Stimulated activated naive CD8-positive, alpha-beta T cell treated with anti-CD3 and anti-CD28 coated beads, Interleukin-15, Interleukin-2, amounts not matched to agents 100 U/mL and 50 U/mL, for 24 hours (primary cell): ENCODE measurements around the gene ABHD4.
"Not testable (repeated sequence)": the region's sequence is repeated elsewhere in the genome, so short reads cannot be mapped to it uniquely, and the experiment has no call there.

ENCODE experiments used
- ATAC-seq: fragments of 150-1000 bp; cut with Tn5 transposase; one replicate; pipeline ENCODE4 v1.10.0; 2021
- DNase-seq: peaks from one replicate; pipeline ENCODE4 v3.0.0; 2021

The ABHD4 gene

DNA sequence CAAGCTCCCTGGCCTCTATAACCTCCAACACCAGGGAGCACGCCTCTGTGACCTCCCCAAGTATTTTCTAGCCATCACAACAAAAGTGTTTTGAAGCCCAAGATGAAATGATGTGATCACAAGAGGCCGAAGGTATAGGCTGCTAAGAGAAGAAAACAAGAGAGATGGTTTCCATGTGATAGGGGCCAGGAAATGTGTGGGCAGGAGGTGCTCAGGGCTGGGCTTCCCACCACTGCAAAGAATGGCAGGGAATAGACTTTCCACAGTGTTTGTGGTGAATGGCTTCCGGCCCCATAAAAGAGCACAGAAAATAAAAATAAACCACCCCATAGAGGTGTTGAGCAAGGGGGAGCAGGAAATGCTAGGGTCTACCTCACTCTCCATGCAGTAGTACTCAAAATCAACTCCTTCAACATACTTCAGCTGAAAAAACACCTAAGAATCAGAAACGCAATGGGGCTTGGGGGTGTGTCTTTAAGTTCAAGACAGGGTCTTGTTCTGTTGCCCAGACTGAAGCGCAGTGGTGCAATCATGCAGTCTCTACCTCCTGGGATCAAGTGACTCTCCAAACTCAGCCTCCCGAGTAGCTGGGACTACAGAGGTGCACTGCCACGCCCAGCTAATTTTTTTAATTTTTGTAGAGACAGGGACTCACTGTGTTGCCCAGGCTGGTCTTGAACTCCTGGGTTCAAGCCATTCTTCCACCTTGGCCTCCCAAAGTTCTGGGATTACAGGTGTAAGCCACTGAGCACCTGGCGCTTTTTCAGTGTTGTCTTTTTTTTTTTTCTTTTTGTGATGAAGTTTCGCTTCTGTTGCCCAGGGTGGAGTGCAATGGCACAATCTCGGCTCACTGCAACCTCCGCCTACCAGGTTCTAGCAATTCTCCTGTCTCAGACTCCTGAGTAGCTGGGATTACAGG lies 36.2 kb upstream of the ABHD4 start:
- peak; percentile 55 for ATAC-seq
- DNase-seq: peak; percentile 76

DNA sequence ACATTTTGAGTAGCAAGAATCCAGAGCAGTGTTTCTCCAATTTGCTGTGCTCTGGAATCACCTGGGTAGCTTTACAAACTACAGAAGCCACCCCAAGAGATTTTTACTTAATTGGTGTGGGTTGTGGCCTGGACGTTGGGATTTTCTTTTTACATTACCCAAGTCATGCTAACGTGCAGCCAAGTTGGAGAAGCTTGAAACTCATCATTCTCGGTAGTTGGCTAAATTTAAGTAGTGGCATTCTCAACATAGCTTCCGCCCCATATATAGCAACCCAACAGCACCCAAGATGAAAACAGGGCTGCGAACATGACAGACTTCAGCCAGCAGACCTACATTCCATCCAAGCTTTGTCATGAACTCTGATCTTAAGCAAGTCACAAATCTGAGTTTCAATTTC lies 34.1 kb upstream of the ABHD4 start:
- ATAC-seq (no peak), DNase-seq (no peak)

DNA sequence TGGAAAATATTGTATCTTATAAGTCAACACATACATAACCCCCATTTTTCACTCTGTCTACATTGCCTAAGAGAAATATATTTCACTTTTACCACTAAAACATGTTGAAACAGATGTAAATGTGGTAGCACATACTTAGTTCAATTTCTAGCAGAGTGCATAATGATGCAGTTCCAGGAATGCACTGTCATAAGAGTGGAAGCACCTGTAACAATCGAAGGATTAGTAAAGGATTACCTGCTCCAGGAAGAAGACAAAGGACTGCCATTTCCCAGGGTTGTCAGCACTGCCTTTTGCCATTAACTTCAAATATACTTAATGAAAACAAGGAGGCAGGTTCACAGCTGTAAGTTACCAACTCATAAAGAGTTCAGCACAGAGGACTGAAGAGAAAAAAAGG lies 33.6 kb upstream of the ABHD4 start:
- DNase-seq: no peak
- no peak for ATAC-seq

DNA sequence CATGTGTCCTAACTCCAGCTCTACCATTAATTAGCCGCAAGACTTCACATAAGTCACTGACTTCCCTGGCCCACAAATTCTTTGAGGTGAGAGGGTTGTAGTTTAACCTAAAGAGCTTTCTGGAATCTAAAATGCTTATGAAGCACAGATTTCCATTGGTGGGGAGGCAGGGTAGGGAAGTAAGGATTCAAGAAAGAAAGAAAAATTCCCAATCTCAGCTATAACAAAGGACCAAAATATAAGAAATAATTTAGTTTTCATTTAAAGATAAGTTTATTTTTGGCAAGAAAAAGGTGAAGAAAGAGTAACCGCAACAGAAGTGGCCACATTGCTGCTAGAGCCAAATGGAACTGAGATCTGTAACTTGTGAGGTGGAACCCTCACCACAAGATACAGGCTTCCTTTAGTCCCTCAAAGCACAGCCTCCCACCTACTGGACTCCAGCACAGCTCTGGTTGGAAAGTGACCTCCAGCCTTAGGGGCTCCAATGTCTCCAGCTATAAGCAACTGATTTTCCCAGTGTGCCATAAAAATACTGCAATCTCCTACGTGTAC lies 32.6 kb upstream of the ABHD4 start:
- DNase-seq (peak; percentile 28), ATAC-seq (no peak)

DNA sequence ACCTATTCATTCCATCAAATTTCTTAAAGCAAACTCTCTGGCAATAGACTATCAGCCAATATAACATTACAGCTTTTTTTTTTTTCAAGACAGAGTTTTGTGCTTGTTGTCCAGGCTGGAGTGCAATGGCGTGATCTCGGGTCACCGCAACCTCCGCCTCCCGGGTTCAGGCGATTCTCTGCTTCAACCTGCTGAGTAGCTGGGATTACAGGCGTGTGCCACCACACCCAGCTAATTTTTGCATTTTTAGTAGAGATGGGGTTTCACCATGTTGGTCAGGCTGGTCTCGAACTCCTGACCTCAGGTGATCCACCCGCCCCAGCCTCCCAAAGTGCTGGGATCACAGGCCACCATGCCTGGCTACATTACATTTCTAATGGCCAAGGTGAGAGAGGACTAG lies 31.8 kb upstream of the ABHD4 start:
- DNase-seq: peak; percentile 29
- ATAC-seq: not testable (repeated sequence)

DNA sequence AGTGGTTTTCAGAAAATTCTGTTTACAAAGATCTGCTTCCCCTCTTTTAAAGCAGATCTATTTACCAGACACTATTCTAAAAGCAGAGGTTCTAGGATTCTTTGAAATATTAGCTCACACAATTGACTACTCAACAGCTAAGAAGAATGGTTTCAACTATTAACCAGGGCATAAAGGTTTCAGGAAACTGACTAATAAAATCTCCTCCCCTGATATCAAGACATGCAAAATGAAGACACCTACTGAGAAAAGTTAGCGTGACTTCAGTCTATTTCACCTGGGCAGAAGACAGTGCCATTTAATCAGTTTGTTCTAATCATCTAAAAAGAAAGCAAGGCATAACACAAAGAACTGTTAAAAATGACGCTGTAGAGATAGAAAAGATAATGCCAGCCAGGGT lies 31.3 kb upstream of the ABHD4 start:
- no peak for DNase-seq
- peak; percentile 12 for ATAC-seq

DNA sequence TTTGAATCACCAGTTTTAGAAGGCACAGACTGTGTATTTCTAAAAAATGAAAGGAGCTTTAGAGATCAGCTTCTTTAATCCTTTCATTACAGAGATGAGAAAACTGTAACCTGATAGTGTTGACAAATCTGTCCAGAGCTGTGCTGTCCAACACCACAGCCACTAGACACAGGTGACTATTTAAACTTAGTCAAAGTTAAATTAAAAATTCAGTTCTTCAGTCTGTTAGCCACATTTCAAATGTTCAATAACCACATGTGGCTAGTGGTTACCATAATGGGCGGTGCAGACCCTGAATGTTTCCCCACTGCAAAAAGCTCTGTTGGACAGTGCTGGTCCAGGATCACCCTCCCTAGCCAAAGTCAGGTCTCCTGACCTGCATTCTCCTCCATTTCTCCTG lies 30.7 kb upstream of the ABHD4 start:
- ATAC-seq (no peak), DNase-seq (peak; percentile 42)

DNA sequence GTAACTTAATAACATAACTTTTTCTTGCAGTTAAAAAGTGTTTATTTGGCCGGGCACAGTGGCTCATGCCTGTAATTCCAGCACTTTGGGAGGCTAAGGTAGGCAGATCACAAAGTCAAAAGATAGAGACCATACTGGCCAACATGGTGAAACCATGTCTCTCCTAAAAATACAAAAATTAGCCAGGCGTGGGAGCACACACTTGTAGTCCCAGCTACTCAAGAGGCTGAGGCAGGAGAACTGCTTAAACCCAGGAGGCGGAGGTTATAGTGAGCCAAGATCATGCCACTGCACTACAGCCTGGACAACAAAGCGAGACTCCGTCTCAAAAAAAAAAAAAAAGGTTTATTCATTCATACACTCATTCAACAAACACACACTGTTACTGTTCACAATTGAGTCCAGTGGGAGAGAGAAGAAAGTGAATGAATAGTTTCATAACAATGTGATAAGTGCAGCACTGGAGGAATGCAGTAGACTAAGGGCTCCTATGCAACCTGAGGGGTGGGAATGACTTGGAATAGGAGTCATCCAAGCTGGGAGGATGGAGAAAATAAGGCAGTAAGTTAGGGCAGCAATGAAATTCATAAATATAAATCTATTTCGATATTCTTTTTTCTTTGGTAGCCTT lies 28.9 kb upstream of the ABHD4 start:
- ATAC-seq (no peak), DNase-seq (no peak)

DNA sequence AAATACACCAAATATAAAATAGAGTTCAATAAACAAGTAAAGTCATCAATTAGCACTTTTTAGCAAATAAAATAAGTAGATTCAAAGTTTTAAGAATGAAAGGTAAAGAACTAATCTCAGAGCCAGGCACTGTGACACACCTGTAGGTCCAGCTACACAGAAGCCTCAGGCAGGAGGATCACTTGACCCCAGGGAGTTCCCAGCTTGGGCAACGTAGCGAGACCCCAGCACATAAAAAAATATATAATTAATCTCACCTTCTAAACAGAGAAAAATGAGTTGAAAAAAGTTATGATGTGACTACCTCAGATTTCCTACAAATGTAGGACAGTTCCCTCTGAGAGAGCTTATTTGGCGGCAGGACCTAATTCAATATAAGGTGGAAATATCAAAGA lies 28.4 kb upstream of the ABHD4 start:
- ATAC-seq (no peak), DNase-seq (no peak)

DNA sequence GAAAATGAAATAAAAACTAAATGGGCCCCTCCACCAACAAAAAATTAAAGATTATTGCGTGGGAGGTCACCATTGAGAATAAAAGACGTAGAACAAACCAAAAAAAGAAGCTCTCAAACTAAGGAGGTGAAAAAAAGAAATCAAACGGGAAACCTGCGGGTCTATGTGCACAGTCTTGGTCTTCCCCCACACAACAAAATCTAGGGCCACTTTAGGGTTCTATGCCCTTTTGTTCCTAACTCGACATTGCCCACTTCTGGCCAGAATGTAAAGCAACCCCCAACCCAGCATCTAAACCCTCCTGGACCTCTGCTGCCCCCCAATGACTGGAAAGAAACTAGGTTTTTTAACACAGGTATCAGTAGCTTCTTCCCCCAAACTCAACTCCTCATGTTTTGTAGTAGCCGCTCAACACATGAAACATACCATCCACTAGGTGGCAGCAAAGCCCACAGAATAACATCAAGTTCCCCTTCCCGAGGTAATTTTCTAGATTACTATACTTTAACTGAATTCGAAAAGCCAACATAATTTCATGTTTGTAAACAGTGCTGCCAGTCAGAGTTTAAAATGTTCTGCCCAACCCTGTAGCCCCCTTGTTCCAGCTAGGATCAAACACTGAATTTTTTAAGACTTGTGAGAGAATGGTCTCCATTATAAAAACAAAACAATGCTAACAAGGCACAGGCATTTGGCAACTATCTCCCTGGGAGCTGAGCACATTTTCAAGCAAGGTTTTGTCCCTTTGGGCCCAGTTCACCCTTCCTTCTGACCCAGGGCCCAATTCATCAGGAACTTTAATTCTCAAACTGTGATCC lies 27.8 kb upstream of the ABHD4 start:
- peak; percentile 85 for ATAC-seq
- DNase-seq: peak; percentile 78

DNA sequence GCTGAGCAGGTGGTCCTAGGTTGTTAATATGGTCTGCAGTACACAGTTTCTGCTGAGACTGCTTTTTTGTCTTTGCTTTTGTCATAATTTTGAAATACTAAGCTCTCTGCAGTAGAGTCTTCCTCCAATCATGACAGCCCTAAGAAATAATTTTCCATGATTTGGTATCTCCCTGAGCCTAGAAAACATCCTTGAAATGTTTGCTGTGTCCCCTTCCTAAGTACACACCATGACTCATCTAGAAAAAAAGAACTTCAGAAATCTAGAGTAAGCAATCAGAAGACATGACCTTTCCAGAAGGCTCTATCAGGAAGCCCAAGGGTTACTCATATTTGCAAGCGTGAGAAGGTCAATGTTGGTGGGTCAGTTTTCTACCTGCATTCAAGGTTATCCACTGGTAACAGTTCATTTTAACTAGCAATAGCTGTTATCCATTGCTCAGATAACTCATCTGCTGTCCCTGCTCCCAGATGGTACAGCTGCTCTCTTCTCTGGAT lies 25.5 kb upstream of the ABHD4 start:
- no peak for ATAC-seq

DNA sequence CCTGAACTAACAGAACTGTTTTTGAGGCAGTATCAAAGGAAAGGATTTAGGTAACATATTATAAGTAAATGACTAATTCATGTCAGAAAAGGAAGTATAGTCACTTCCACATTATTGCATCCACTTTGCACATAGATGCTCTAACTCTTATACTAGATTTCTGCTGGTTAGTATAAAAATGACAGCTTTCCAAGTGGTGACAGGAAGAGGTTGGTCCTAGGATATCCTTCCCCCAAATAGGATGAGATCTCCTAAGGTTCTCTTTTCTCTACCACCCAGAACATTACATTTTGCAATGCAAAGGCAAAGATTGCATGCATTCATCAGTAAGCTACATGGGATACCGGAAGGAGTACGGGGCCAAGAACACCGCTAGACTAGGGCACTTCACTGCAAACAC lies 24.3 kb upstream of the ABHD4 start:
- ATAC-seq: no peak
- no peak for DNase-seq

More for the DNA sequence above, 25.5 kb upstream of the ABHD4 start:
- DNase-seq: no peak

DNA sequence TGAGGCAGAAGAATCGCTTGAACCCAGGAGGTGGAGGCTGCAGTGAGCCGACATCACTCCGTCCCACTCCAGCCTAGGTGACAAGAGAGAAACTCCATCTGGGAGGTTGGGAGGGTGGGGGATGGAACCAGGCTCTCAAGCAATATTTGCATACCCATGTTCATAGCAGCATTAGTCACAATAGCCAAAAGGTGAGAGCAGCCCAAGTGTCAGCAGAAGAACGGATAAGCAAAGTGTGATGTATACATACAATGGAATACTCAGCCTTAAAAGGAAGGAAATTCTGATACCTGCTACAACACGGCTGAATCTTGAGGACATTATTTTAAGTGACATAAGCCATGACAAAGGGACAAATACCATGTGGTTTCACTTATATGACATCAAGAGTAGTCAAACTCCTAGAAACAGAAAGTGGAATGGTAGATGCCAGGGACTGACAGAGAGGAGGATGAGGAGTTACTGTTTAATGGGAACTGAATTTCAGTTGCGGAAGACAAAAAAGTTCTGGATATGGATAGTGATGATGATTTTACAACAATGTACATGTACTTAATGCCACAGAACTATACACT lies 20.7 kb upstream of the ABHD4 start:
- DNase-seq: no peak
- peak; percentile 78 for ATAC-seq

DNA sequence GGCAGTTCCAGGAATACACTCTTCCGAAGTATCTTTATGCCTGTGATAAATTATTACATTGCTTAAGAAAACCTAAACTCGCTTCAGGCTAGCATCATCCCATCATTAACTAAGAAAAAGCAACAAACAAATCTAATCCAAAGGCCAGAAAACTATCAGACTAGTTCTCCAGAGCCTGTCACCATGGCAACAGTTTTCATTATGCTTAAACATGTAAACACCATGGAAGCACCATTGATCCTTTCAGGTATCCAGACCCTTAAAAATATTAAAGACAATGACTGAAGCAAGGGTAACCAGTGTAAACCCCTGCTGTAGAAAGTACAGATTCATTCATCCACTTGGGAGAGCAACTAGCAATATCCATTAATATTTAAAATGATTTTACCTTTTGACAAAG lies 18.9 kb upstream of the ABHD4 start:
- ATAC-seq (no peak), DNase-seq (no peak)

DNA sequence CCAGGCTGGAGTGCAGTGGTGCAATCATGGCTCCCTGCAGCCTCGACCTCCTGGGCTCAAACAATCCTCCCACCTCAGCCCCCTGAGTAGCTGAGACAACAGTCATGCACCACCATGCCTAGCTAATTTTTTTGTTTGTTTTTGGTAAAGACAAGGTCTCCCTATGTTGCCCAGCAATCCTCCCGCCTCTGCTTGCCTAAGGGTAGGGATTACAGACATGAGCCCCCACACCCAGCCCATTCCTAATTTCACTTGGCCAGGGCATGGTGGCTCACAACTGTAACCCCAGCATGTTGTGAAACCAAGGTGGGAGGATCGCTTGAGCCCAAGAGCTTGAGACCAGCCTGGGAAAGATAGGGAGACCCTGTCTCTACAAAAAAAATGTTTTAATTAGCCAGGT lies 18.2 kb upstream of the ABHD4 start:
- DNase-seq (no peak), ATAC-seq (no peak)

DNA sequence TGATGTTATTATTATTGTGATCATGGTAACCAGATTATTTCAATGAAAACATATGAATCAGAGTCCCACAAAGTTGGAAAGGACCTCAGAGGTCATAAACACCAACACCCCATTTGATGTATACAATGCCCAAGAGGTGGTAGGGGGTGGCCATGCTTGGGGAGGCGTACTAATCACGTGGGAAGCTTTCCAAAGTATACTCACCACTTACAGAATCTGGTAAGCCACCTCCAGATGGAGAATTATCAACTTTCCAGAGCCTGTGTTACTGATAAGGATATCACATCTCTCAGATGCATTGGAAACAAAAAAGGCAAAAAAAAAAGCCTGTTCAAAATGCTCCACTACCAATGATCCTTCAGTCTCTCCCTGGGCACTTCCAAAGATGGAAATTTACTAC lies 17.5 kb upstream of the ABHD4 start:
- DNase-seq: no peak
- ATAC-seq: no peak

DNA sequence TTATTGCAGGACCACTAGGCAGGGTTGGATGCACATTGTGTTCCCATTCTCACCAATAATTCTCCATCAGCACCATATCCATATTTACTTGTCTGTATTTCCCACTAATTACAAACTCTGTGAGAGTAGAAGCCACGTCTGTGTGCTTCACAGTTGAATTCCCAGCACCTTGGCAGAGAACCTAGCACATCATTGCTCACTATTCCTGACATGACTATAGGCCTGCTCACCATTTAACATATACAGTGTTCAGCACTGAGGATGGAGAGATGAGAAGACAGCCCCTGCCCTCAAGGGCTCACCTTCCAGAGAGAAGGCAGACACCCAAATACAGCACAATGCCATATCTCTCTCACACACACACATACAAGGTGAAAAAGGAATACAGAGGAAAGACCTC lies 14.1 kb upstream of the ABHD4 start:
- DNase-seq (no peak), ATAC-seq (peak; percentile 45)

DNA sequence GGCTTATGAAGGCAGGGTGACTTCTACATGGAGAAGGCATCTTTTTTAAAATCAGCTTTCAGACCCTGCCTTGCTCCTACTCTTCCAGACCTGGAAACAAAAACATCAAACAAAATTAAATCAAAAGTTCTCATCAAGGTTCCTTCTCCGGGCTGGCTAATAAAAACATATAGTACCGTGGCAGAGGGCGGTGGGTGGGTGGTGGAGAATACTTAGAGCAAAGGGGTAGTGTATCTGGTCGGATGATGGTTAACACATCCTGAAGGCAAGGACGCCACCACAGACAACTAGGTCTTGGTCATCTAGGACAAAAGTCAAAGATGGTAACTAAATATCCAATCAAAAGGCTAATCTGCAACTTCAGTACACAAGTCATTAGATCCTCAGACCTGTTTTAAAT lies 10.9 kb upstream of the ABHD4 start:
- DNase-seq (no peak), ATAC-seq (no peak)

DNA sequence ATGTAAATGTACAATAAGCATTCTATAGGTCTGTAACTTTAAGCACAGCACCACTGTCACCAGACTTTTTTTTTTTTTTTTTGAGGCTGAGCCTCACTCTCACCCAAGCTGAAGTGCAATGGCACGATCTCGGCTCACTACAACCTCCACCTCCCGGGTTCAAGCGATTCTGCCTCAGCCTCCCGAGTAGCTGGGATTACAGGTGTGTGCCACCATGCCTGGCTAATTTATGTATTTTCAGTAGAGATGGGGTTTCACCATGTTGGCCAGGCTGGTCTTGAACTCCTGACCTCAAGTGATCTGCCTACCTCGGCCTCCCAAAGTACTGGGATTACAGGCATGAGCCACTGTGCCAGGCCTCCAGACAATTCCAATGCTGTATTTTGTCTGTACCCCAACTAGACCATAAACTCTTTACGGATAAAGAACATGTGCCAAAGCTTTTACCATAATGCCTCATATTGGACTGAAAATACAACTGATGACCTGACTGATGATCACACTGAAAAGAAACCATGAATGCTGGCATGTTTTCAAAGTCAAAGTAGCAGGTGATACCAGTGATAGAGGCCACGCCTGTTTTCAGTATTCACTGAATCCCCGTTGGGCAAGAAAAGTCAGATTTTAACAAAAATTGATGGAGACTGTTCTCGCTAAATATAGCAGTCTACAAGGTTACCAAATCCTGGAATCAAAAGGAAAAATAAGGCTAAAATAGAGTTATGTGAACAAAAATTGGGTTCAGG lies 10.2 kb upstream of the ABHD4 start:
- not testable (repeated sequence) for ATAC-seq, DNase-seq

DNA sequence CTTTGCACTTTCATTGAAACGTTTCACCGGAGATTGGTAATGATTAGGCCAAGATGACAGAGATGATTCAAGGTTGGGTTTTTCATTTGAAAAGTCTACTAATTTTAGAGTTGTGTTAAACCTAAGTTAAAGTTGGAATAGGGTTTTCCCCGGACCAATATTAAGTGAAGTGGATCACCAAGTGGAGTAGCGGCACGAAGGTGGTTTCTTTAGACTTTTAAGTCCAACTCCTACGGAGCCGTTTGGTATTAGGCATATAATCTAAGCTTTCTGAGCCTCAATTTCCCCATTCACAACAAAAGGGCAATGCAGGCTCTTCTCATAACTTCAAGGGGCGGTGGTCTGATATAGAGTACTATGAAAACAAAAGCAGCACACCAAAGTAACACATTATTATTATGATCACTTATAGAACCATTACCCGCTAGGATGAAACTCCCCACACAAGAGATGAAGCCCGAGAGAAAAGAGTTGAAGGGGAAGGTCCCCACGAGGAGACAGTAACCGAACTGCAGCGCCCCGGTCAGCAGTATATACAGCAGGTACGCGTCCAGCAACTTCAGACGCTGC lies 9.5 kb upstream of the ABHD4 start:
- ATAC-seq: peak; percentile 34
- peak; percentile 30 for DNase-seq
